Heart left ventricle (tissue), 13 donors: ENCODE measurements around the gene PLCG2.

ENCODE experiments used
- POLR2A ChIP-seq, 2 donors: fragments of 450-650 bp; IDR thresholded peaks; one replicate each; pipeline ENCODE4 v1.6.1; 2017; ENCODE audit warnings: antibody characterized with exemption in 2 of 2, mild to moderate bottlenecking in 2 of 2, moderate library complexity in 2 of 2
- TF ChIP-seq, protein P1 (sequence below), 12 donors: fragments of 200-600 bp; sonication (generic) in 4 of 12; IDR thresholded peaks; one replicate each; pipeline versions ENCODE4 v1.5.0 to v1.8.0; 2018 to 2022; ENCODE audit warnings: antibody characterized with exemption in 12 of 12, mild to moderate bottlenecking in 5 of 12
- donor health status: ischemic (EF 13 %, LVEDD 7.1; RV severe dilation, severe dysfunction).
- donor health status: DM: no; HTN: yes; CAD: no.
- donor health status: DM: no; HTN: no; CAD: no.
- donor health status: ischemic (EF 25% LVEDD 6.9; RV normal size, moderate dysfunction).
- donor health status: ischemic (EF 25% LVEDD 5.7; RV mildly dilated, moderate dysfunction).
- donor health status: ischemic (EF 35%, LVEDD 5.7; RV mildly dilated, moderate dysfunction).
- donor health status: nonischemic (EF 11% LVEDD 7.7; RV severe dilation, severe dysfunction).
- donor health status: DM: yes; HTN: yes; CAD: no.
- donor health status: PGD.
- donor health status: ischemic (EF 29% LVEDD 5.4; RV normal size, mild dysfunction).
- donor health status: nonischemic (EF 23%, LVEDD 6.1; RV moderate dilation, normal function).

DNA sequence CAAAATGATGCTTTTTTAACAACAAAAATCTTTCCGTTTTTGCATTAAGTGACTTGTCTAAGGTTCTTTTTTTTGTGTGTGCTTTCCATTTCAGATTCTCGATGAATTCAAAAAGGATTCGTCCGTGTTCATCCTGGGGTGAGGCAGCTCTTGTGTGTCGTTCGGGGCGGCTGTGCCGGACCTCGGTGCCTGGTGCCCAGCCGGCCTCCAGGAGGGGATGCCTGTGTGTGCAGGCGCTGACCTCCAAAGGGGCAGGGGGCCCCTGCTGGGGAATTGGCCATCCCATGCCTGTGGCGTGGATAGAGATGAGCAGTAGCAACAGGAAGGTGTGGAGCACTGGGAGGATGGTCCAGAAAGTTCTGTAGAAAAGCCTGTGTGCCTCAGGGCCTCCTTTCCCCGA is 101.7 kb downstream of the PLCG2 start:
- TF ChIP-seq, protein P1, sequence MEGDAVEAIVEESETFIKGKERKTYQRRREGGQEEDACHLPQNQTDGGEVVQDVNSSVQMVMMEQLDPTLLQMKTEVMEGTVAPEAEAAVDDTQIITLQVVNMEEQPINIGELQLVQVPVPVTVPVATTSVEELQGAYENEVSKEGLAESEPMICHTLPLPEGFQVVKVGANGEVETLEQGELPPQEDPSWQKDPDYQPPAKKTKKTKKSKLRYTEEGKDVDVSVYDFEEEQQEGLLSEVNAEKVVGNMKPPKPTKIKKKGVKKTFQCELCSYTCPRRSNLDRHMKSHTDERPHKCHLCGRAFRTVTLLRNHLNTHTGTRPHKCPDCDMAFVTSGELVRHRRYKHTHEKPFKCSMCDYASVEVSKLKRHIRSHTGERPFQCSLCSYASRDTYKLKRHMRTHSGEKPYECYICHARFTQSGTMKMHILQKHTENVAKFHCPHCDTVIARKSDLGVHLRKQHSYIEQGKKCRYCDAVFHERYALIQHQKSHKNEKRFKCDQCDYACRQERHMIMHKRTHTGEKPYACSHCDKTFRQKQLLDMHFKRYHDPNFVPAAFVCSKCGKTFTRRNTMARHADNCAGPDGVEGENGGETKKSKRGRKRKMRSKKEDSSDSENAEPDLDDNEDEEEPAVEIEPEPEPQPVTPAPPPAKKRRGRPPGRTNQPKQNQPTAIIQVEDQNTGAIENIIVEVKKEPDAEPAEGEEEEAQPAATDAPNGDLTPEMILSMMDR (IDR thresholded peaks at IDR 0.05) = no peak
- TF ChIP-seq POLR2A (IDR thresholded peaks at IDR 0.05) = no peak
